Right renal cortex interstitium (tissue), 3 donors: ENCODE results near the gene CGB3. TPM values are rescaled to one million over a fixed set of nuclear protein-coding genes. Genes with fewer than 3 reads are reported as not detected.

Source experiments
- DNase-seq, 3 donors: peaks; one replicate each; pipeline ENCODE4 v3.0.0-alpha.2; 2013; ENCODE audit warnings: low read depth in 3 of 3, low spot score in 2 of 3
- polyA plus RNA-seq, 3 donors: library from polyadenylated mRNA; unstranded; fragments of 120-200 nt; gene quantifications; one replicate each; pipeline ENCODE4 v1.2.1, GENCODE V29; 2013; ENCODE audit not compliant: insufficient read length in 3 of 3

The CGB3 gene
- polyA plus RNA-seq, 3 donors: not detected

DNA sequence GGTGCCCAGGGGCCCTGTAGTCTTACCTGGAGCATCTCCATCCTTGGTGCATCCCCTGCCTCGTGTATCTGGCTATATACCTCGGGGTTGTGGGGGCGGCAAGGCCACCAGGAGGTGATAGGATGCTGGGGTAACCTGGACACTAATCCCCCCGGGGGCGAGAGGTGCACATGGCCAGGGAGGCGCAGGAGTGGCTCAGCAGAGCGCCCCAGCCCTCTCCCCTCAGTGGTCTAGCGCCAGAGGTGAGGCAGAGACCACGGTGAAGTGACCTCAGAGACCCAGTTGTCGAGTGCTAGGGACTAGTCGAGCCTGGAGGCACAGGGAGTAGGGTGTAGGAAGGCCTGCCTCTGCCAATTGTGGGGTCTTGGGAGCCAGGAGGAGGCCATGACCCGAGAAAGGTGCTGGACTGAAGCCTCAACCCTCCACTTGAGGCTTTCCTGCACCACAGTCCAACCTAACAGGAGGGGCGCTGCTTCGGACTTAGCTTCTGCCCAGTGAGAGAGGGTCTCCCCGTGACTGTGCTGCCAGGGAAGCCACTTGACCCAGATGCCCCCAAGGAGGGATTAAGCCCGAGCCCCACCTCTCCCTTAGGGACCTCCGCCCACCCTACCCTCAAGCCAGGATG lies 7.0 kb downstream of the CGB3 start, which contains the start of gene LHB:
TSS of gene LHB (minus strand) at position 51 of the 625 bp plus-strand sequence. CDS start at position 41, 10 bp downstream.
- no peak for DNase-seq

DNA sequence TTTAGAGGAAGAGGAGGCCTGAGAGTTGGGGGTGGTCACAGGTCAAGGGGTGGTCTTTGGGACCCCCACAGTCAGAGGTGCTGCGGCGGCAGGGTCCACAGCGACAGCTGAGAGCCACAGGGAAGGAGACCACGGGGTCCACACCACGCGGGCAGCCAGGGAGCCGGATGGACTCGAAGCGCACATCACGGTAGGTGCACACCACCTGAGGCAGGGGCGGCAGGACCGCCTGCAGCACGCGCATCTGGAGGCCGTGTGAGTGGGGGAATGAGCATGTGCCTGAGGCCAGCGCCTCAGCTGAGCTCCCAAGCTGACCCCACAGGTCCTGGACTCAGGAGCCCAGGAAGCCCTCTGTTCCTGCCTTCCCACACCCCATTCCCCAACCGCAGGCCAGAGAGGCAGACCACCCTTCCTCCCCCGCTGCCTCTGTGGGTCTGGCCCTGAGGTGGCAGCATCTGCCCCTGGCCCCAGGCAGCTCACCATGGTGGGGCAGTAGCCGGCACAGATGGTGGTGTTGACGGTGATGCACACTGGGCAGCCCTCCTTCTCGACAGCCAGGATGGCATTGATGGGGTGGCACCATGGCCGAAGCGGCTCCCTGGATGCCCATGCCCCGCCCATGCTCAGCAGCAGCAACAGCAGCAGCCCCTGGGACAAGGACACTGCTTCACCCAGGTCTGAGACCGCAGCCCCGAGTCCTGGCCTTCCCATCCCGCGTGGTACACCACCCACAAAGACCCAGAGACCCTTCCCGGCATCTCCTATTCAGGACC lies 7.9 kb downstream of the CGB3 start:
- DNase-seq: no peak

- no peak for DNase-seq
Measured at GRCh38 chr19:49014870-49015255, 9.3 kb downstream of the CGB3 start.

- DNase-seq: no peak
Measured at GRCh38 chr19:49014123-49014869, 9.8 kb downstream of the CGB3 start.

DNA sequence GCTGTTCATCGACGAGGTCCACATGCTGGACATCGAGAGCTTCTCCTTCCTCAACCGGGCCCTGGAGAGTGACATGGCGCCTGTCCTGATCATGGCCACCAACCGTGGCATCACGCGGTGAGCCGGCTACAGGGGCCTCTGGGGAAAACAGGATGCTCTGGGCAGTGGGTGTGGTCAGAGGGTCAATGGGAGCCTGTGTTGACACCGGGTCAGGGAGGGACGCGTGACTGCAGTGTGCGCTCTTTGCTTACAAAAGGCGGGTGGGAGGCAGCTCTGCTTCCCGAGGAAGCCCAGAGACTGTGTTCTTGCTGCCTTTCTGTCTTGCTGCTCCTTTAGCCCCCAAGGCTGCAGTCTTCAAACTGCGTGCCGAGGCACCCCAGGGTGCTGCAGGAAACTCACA lies 12.9 kb downstream of the CGB3 start:
- no peak for DNase-seq

DNA sequence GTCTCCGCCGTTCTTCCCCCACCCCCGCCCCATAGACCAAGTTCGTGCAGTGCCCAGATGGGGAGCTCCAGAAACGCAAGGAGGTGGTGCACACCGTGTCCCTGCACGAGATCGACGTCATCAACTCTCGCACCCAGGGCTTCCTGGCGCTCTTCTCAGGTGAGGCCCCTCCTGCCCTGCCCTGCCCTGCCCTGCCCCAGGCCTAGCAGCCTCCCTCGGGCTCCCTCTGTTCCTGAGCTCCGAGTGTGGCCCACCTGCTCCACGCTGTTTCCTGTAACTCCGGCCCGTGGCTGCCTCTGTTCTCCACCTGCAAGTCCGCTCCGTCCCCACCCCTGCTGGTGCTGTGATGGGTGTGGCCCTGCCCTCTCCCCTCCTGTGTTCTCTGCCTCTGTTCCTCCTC lies 13.7 kb downstream of the CGB3 start:
- no peak for DNase-seq

DNA sequence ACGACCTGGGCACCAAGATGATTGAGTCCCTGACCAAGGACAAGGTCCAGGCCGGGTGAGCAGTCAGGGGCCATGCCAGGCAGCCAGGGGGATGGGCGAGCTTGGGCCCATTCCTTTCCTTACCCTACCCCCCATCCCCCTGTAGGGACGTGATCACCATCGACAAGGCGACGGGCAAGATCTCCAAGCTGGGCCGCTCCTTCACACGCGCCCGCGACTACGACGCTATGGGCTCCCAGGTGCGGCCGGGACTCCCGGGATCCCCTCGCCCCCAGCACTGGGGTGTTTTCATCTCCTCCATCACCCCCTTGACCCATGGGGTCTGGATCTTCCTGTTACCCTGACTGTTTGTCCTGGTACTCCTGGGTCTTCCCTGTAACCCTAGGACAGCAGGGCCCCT lies 14.3 kb downstream of the CGB3 start:
- DNase-seq: no peak

- no peak for DNase-seq
Measured at GRCh38 chr19:49006905-49007304, 17.2 kb downstream of the CGB3 start.

DNA sequence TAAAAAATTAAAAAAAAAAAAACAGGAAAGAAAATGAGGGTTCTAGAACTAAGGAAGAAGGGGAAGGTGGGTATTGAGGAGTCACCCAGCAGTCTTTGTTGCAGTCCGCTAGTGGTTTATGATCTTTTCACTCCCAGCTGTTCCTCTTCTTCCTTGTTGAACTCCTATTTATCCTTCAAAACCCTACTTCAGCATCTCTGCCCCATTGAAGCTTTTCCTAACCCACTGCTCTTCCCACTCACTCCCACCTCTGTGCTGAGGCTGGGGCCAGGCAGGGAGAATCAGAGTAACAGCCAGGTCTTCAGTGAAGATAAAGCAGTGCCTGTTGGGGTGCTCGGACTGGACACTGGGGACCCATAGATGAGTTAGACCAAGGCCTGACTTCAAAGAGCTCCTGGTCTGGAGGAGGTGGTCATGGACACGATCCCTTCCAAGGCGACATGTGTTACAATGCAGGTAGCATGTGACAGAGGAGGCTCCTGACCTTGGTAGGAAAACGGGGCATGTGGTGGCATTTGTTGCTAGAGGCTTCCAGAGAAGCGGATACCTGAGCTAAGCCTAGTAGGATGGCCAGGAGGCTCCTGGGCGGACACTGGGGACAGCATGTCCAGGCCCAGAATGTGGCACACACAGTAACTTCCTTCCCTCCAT lies 19.0 kb downstream of the CGB3 start:
- DNase-seq: no peak

GRCh38 chr19:49004133-49004532 lies 20.0 kb downstream of the CGB3 start:
- no peak for DNase-seq

GRCh38 chr19:48999481-49000325 lies 24.4 kb downstream of the CGB3 start:
- peak in 1 of 3 donors; percentile 41 for DNase-seq

DNA sequence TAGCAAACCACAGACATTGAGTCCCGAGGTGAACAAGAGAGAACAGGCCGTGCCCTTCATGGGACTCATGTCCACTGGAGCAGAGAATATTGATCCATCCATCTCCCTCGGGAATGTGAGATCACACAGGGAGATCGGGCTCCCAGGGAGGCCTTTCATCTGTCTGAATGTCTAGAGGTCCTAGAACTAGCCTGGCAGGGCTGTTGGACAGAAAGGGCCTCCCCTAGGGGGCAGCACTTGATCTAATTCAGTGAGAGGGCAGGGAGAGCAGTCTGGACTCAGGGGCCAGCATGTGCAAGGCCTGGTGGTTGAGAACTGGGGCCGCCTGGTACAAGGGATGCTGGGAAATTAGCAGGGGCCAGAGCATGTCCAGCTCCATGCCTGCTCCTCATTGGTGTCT lies 26.2 kb downstream of the CGB3 start:
- no peak for DNase-seq

GRCh38 chr19:48994035-48994386 lies 30.1 kb downstream of the CGB3 start:
- DNase-seq: no peak

GRCh38 chr19:48993175-48994034 lies 30.7 kb downstream of the CGB3 start, which contains the start of the genes GYS1 and RUVBL2:
Gene GYS1 (minus strand): TSS chr19:48993309. CDS start chr19:48993112, 197 bp downstream.
Gene RUVBL2 (plus strand): TSS chr19:48993887. CDS start chr19:48993912, 25 bp downstream.
- DNase-seq: peak; percentile 96 to 100 (median 98)

DNA sequence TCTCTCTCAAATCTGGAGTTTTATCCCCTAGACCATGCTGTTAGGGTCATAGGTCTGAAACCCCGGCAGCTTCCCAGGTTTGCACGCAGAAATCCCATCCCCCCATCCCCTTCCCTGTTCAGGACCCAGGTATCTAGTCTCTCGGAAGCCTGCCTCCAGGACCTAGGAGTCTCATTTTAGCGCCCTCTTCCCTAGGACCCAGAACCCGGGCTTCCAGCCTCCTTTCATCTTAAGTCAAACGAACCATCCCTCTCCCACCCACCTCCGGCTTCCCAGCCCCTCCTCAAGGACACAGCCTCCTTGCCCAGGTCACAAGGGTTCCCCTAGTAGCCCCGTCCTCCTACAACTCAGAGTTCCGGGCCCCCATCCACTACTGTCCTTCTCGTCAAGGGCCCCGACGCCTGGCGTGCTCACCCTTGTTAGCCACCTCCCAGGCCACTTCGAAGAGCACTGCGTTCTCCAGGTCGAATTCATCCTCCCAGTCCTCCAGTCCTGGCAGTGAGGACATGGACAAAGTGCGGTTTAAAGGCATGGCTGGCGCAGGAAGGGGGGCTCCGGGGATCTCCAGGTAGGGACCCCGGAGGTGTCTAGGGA lies 31.5 kb downstream of the CGB3 start:
- DNase-seq: no peak

DNA sequence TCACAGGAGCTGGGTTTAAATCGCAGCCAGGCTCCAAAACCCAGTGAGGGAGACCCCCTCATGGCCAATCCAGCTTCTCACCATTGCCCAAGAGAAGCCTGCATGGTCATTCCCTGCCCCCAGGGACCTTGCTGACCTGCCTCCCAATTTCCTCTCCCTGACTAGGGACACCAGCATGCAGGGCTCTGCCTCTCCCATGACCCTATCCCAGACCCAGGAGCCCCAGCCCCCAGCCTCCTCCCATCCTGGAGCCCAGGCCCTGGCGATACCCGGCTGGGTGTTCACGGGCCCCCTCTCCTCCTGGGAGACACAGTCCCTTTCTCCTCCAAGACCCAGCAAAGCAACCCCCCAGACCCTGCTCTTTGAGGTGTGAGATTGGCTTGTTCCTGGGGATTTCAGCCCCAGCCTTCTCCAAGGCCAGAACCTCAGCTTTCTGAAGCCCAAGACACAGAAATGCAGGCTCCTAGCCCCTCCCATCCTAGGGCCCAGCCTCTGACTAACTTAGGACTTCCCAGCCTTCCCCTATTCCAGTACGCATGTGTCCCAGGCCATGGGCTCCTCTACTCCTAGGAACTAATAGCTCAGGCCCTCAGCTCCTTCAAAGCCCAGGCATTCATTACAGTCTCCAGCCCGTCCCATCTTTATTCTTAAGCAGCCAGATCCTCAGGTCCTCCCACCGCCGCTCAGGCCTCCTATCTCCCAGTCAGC lies 32.1 kb downstream of the CGB3 start:
- peak in 2 of 3 donors; percentile 13 to 33 for DNase-seq

- no peak for DNase-seq
Measured at GRCh38 chr19:48991011-48991609, 33.0 kb downstream of the CGB3 start.

DNA sequence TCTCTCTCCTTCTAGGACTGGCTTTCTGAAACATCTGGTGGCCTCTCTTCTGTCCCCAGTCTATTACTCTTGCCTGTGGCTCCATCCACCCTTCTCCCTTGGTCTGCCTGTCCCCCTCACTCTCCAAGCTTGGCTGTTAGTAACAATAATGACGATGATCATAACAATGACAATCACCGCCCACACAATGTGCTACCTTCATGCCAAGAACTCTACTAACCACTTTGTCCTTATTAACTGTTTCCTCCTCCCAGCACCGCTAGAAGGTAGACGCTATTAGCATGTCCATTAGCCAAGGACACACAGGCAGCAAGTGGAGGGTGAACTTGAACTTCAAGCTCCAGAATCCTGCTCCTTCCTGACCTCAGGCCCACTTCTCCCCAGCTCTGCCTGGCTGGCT lies 33.7 kb downstream of the CGB3 start:
- DNase-seq: no peak
